Thymus (tissue), 11 donors: ENCODE results near the gene BFSP1. TPM values are rescaled to one million over a fixed set of nuclear protein-coding genes. Genes with fewer than 3 reads are reported as not detected.

ENCODE experiments used
- DNase-seq, 9 donors: peaks; one replicate each; pipeline ENCODE4 v3.0.0-alpha.2; 2013; ENCODE audit warnings: low spot score in 9 of 9, low read depth in 6 of 9, missing footprints in 1 of 9
- H3K27ac ChIP-seq, 2 donors: one replicate each; pipeline ENCODE4 v1.5.1; 2013; ENCODE audit warnings: control low read depth in 1 of 2, low read depth in 1 of 2, low read length in 1 of 2, mild to moderate bottlenecking in 1 of 2, moderate library complexity in 1 of 2
- H3K27me3 ChIP-seq, 2 donors: one replicate each; pipeline ENCODE4 v1.5.1; 2013; ENCODE audit warnings: low read length in 1 of 2; ENCODE audit not compliant: control insufficient read depth in 2 of 2, insufficient read depth in 1 of 2
- H3K36me3 ChIP-seq, 2 donors: one replicate each; pipeline ENCODE4 v1.5.1; 2013; ENCODE audit warnings: low read length in 1 of 2, mild to moderate bottlenecking in 1 of 2, moderate library complexity in 1 of 2; ENCODE audit not compliant: control insufficient read depth in 2 of 2, insufficient read depth in 2 of 2
- H3K4me1 ChIP-seq, 2 donors: one replicate each; pipeline ENCODE4 v1.5.1; 2013; ENCODE audit warnings: low read length in 2 of 2; ENCODE audit not compliant: control insufficient read depth in 2 of 2, insufficient read depth in 2 of 2
- H3K4me3 ChIP-seq, 2 donors: one replicate each; pipeline ENCODE4 v1.5.1; 2013; ENCODE audit warnings: low read length in 2 of 2, control low read depth in 1 of 2, mild to moderate bottlenecking in 1 of 2
- H3K9me3 ChIP-seq, 2 donors: one replicate each; pipeline ENCODE4 v1.5.1; 2013; ENCODE audit warnings: low read length in 1 of 2, mild to moderate bottlenecking in 1 of 2; ENCODE audit not compliant: control insufficient read depth in 2 of 2, insufficient read depth in 1 of 2
- WGBS: extraction: QIAGEN DNeasy Blood & Tissue Kit; methylation state at CpG from one replicate; pipeline ENCODE4 v1.1.7; 2013; 5-methylcytosine and 5-hydroxymethylcytosine counted together
- polyA plus RNA-seq: library from polyadenylated mRNA; stranded (reverse); fragments of 200-250 nt; gene quantifications from one replicate; pipeline ENCODE4 v1.2.3, GENCODE V29; 2013
- total RNA-seq: library from RNA; stranded (reverse); fragments of 120-200 nt; gene quantifications from one replicate; pipeline ENCODE4 v1.2.4, GENCODE V29; 2013
- donor health status: healthy.

The BFSP1 gene
- total and polyA plus RNA-seq, 2 donors: 0.27 to 0.57 TPM

GRCh38 chr20:17444091-17444490 lies 87.1 kb downstream of the BFSP1 start:
- no peaks in the 10 kb centered on the region for H3K27me3 ChIP-seq
- H3K4me3 ChIP-seq: no peak overlapping the region
- WGBS: 71% methylated on average over 2 of the region's 2 CpGs
- no peak overlapping the region for H3K27ac ChIP-seq
- no peak for DNase-seq
- H3K9me3 ChIP-seq: no peaks in the 10 kb centered on the region
- no peaks in the 10 kb centered on the region for H3K36me3 ChIP-seq
- H3K4me1 ChIP-seq: no peaks in the 10 kb centered on the region

Other genes with a start within 250 kb of the BFSP1 start
- gene DSTN, start 38.7 kb upstream of the BFSP1 start, total RNA-seq: 60.7 TPM
- gene DSTN, start 38.7 kb upstream of the BFSP1 start, polyA plus RNA-seq: 310 TPM
- 20.7 TPM for gene RRBP1, start 150.9 kb upstream of the BFSP1 start, total RNA-seq
- gene RRBP1, start 150.9 kb upstream of the BFSP1 start, polyA plus RNA-seq: 24.2 TPM
- 0.14 TPM for gene BANF2, start 168.6 kb upstream of the BFSP1 start, total RNA-seq
- 0.25 TPM for gene BANF2, start 168.6 kb upstream of the BFSP1 start, polyA plus RNA-seq